GM21825 (cell line): ENCODE results near the gene AP3S2.
A peak's percentile ranks its signal among the peaks of the same experiment; 100 is the strongest.
"Not testable (repeated sequence)": the region's sequence is repeated elsewhere in the genome, so short reads cannot be mapped to it uniquely, and the experiment has no call there.

Source experiments
- ATAC-seq: cut with Tn5 transposase; IDR thresholded peaks from one replicate; pipeline ENCODE4 v1.9.1; 2021; ENCODE audit warnings: mild to moderate bottlenecking, moderate library complexity; ENCODE audit not compliant: unreplicated experiment

AP3S2 gene

DNA sequence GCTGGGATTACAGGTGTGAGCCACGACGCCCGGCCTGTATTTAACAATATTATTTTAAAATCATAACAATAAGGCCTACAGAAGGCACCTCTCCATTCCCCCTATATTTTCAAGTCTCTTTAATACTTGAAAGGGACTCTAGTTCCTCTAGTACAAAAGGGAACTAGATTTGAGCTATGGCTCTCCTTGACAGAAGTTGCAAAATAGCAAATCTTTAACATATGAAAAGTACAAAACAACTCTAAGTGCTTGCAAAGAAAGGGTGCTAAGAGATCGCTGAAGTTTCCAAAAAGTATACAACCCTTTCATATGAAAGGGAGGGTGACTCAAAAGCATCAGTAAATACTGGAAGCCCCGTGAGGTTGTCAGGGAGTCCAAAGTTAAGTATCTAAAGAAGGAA lies 23.8 kb downstream of the AP3S2 start:
- no peak for ATAC-seq

DNA sequence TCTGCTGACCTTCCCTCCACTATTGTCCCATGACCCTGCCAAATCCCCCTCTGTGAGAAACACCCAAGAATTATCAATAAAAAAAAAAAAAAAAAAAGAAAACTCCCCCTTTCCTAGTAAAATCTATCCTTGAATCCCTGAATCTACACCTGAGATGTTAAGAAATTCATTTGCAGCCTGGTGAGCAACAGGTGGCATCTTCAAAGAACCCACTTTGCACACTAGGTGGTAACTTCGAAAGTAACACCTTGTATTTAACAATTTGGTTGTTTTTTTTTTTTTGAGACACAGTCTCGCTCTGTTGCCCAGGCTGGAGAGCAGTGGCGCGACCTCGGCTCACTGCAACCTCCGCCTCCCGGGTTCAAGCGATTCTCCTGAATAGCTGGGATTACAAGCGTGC lies 24.3 kb downstream of the AP3S2 start:
- ATAC-seq = not testable (repeated sequence)

DNA sequence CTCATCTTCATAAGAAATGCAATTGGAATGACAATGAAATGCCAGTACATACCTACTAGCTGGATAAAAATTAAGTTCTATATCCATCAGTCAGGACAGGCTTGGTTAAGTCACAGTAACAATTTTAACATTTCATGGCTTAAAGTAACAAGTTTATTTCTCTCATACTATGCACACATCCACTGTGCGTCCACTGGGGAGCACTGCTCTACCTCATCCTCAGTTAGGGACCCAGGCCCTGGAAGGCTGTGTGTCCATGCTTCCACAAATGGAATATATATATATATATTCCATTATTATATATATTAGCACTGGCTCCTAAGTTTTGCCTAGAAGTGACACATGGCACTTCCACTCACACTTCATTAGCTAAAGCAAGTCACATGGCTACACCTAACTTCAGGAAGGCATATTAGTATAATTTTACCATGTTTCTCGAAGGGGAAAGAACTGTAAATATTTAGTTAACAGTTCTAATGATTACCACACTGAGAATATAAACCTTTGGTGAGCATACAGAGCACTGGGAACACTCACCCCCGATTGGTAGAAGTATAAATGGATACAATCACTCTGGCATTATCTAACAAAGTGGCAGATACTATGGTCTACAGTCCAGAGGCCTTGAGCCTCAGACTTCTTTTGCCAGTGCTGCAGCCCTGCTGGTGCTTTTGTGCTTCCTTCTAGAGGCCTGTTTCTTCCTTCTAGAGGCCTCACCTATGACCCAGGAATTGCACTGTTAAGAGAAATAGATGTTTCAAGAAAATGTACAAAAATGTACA lies 28.6 kb downstream of the AP3S2 start:
- ATAC-seq = no peak

DNA sequence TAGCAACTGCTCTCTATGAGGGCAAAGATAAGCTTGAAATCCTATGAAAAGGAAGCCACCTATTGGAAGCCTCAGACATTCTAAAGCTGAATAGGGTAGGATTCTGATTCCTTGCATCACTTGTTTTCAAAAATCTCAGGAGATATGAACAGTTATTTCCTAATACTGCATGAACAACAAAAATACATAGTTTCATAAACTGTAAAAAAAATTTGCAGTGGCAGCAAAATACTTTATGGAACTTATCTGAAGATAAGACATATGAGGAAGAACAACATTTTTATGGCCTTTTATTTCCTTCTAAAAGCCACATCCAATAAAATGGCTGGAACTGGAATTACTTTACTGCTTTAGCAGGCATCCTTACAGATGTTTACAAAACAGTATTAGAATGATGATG lies 29.9 kb downstream of the AP3S2 start:
- ATAC-seq = no peak

DNA sequence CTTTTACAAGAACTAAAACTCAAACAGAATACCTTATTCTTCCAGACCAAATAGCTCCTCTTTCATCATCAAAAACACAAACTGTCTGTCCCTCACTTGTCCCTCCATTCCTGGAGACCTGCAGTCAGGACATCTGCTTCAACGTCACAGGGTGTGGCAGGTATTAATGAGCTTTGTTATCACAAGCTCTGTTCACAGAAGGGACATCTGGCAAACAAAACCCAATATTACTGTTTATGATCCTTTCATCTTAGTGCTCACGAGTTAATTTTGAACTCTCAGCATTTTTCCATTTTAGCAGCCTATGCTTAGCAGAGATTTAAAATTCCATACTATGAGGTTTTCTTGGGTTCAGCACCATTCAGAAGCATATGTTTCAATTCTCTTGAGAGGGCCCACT lies 32.9 kb downstream of the AP3S2 start:
- ATAC-seq = no peak

DNA sequence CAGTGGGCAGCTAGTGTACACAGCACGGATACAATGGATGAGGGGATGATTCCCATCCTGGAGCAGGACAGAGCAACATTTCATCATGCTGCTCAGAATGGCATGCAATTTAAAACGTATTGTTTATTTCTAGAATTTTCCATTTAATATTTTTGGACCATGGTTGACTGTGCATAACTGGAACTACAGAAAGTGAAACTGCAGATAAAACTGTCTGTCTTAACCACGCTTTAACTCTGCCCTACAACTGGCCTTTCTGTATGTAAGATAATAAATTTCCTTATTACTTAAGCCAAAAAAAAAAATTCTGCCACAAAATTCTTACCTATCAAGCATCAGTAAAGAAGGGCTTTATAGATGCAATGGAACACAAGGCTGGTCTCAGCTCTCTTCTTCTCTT lies 33.4 kb downstream of the AP3S2 start:
- no peak for ATAC-seq

DNA sequence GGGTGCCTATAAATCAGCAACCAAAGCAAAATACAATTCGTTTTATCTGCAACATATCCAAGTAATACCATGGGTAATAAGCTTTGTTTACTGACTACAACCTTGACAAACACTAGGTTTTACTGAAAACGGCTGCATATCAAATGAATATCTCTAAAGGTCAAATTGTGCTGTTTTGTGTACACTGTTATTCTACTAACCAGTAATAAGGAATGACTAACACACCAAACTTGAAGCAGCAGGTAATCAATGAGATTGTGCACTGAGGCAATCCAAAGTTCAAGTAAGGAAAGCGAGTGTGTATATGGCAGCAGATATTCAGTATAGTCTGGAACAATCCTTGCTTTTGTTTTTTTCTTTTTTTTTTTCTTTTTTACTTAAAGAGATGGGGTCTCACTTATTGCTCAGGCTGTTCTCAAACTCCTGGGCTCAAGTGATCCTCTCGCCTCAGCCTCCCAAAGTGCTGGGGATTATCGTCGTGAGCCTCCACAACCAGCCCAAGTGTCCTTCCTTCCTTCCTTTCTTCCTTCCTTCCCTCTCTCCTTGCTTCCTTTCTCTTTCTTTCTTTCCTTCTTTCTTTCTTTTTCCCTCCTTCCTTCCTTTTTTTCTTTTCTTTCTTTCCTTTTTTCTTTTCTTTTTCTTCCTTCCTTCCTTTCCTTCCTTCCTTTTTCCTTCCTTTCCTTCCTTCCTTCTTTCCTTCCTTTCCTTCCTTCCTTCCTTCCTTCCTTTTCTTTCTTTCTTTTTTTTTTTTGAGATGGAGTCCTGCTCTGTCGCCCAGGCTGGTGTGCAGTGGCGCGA lies 34.9 kb downstream of the AP3S2 start:
- ATAC-seq = no peak

DNA sequence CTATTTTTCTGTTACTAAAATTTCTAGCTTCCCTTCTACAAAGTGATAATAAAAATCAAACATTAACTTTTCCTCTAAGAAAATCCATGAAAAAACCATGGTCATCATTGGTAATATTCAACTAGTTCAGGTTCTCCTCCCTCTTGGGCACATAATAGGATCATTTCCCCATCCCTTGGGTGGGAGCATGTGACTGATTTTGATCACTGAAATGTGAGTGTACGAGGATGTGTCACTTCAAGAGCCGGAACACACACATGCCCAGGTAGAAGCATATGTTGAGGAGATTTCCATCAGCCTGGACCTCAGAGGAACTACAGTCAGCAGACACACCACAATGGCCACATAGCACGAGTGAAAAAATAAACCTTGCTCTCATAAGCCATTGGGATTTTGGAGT lies 36.1 kb downstream of the AP3S2 start:
- ATAC-seq = no peak

DNA sequence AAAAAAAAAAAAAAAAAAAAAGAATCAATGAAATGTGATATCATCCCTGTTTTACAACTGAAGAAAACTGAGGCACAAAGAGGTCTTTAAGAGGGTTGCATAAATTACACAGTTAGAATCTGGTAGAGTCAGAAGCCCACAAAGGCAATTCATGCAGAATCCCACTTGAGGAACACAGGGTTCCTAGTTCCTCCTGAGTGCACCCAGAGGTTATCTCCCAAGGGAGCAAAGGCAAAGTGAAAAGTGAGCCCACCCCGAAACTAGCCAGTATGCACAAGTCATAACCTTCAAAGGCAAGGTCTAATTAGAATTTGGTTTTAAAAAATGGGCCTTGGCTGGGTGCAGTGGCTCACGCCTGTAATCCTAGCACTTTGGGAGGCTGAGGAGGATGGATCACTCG lies 37.8 kb downstream of the AP3S2 start:
- ATAC-seq = no peak

DNA sequence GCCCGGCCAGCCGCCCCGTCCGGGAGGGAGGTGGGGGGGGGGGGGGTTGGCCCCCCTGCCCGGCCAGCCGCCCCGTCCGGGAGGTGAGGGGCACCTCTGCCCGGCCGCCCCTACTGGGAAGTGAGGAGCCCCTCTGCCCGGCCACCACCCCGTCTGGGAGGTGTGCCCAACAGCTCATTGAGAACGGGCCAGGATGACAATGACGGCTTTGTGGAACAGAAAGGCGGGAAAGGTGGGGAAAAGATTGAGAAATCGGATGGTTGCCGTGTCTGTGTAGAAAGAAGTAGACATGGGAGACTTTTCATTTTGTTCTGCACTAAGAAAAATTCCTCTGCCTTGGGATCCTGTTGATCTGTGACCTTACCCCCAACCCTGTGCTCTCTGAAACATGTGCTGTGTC lies 38.9 kb downstream of the AP3S2 start:
- ATAC-seq = not testable (repeated sequence)

DNA sequence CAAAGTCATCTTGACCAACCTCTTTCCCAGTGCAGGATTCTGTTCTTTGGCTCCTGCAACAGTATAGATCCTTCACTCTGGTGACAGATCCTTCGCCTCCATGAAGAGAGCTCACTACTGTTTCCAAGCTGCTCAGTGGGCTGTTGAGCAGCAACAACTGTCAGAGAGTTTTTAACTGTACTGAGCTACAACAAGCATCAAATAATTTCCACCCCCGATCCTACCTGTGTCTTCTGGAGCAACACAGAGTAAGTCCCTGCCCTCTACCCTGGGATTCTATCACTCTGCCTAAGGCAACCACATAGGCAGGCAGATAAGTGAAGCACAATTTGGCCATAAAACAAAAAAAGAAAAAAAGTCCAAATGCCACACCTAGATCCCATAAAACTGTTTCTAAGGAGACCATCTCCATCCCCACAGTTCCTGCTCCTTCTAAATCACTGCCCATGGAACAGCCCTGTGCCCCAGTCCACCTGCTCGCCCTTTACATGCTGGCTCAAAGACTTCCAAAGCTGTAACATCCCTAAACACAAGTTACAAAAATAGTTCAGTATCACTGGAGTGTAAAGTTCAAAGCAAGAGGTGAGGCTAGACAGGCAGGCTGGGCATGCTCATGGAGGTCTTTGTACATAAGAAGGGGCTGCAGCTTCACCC lies 41.3 kb downstream of the AP3S2 start:
- ATAC-seq = no peak

DNA sequence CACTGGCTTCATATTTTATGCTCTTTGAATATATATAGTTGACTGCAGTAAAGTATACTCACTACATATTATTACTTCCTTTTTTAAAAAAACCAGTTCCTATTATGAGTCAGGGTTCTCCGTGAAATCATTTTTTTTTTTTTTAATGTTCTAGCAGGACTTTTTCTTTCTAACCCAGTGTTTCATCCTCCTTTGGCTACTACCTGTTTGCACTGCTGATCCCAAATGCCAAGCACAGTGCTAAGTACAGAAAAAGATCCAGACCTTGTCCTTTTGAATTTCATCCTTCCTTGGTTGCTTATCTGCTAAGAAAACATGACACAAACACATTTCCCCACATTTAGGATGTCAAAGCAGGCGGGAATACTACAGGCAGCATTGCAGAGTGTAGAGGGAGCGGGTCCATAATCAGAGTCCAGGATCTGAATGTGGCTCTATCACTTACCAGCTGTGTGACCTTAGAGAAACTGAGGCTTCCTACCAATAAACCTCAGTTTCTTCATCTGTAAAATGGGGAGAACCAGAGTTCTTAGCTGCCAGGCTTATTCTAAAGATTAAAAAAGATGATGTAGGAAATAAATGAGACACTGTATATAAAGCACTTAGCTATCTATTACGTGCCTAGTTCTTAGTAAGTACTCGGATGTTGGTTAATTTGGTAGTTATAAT lies 42.0 kb downstream of the AP3S2 start:
- peak; percentile 62 for ATAC-seq

DNA sequence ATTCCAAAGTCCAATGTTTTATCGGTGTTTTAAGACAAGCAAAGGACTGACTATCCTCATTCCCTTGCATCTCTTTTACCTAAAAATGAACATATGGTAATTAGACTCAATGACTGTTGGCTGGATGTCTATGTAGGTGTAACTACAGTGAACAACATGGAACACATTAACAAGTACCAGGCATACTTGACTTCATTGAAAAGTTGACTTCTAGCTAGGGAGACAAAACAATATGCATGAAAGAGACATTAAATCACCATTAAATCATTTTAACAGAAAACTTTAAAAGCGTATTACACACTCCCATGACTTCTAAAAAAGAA lies 44.9 kb downstream of the AP3S2 start:
- no peak for ATAC-seq

DNA sequence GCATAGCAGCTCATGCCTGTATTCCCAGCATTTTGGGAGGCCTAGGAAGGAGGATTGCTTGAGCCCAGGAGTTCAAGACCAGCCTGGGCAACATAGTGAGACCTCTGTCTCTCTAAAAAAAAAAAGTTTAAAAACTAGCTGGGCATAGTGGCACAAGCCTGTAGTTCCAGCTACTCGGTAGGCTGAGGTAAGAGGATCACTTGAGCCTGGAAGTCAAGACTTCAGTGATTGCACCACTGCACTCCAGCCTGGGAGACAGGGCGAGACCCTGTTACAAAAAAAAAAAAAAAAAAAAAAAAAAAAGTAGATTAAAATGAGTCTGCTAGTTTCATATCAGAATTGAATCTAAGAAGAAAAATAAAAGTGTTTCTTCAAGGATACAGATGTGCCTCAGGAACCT lies 46.7 kb downstream of the AP3S2 start:
- no peak for ATAC-seq

DNA sequence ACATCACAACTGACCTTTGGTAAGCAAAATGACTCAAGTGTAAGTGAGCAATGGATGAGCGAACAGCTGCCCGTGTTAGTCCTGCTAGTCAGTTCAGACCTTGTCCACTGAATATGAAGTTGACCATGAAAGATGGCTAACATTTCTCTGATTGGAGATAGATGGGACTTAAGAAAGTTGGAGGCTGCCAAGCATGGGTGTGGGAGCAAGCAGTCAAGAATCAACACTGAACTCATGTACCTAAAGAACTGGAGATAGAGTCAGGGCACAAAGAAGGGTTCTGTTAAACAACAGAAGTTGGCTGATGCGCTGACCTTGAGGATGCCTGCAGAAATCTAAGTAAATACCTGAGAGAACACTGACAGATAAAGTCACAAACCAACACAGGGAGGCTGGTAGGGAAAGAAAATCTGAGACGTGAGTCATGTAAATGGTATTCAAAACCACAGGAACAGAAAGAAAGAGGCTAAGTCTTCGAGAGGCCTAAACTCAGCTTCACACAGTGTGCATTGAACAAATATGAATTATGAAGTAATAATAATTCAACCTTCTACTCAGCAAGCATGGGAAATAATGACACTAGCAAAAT lies 48.4 kb downstream of the AP3S2 start:
- no peak for ATAC-seq

DNA sequence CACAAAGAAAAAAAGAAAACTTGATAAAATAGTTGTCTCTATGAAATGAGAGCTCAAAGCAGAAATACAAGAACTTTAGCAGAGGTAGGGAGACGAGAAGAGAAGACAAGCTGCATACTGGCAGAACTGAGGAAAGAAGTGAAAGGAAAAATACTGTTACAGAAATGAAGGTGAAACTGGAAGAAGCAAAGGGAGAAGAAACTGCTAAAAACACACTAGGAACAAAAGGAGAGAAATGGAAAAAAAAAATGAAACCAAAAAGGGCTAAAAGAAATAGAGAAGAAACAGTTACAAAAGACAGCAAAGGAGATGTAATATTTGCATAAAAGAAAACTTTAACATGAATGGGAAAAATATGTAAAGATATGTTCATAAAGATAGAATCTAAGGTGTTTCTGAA lies 51.8 kb downstream of the AP3S2 start:
- no peak for ATAC-seq

DNA sequence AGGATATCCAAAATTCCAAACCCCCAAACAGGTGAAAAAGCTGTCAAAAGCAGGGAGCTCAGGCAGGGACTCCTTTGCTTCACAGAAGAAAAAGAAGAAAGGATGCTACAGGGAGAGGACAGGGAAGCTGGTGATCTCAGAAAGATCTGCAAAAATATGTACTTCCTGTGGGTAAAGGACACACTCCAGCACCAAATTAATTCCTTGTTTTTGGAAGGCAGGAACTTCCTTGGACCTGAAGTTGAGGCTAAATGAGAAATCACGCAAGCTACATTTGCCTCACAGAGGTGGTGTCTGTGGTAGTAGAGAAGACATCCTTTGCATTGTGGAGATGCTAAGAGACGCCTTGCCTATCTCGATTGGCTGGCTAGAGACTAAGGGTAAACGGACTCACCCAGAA lies 52.5 kb downstream of the AP3S2 start:
- ATAC-seq = no peak

DNA sequence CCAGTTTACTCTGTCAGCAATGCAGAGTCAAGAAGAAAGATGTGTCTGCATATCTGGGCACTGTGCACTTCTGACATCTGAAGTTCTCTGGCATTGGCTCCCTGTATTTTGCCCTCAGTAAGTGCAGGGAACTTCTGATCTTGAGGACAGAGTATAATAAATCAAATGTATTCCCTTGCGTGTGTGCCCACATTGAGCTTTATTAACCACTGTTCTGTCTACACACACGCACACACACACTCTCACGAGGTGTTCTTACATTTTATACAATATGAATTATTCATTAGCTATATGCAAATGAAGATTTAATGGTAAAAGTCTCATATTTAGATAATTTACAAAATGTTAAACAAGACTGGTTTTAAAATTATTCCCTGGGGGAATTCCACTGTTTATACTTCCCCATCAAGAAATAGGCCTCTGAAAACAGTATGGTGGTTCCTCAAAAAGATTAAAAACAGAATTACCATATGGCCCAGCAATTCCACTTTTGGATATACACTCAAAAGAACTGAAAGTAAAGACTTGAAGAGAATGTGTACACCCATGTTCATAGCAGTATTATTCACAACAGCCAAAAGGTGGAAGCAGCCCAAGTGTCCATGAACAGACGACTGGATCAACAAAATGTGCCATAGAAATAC lies 54.5 kb downstream of the AP3S2 start:
- no peak for ATAC-seq

DNA sequence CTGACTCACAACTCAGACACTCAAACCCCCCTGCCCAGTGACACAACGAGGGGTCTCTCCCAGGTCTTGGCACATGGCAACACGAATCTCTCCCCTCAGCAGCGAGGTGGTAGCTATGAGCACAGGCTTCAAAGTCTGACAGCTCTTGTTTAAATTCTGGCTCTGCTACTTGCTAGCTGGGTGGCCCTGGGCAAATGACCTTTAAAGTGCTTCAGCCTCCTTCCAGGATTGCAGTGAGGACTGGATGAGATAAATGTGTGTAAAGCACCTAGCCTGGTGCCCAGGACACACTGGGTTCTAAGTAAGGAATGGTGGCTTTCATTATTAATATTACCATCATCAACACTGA lies 56.0 kb downstream of the AP3S2 start:
- no peak for ATAC-seq

DNA sequence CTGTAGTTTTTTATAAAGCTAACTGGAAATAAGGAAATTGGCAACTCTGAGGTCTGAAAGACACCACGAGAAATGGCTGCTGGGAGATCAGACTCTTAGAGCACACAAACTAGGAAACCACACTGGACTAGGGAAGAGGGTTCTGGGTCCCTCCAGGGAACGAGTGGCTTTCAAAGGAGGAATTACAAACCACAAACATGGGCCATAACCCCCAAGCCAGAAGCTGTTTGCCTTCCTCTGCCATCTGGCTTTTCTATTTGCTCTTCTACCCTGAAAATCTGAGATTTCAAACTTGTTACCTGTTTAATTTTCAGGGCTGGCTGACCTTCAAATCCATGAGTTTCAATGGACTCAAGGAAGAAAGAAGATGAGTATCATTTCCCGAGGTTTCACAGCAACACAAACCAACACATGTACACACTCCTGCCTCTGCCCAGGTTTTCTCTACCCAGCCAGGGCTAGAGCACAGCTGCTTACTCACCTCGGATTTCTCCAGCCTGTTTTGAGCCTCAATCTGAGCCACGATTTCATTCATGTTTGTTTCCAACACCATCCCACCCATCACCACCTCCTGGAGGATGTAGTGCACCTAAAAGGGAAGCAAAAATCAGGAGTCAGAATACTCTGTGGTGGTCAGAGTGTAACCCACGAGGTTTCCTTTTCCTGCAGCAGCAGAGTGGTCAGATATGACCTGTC lies 56.5 kb downstream of the AP3S2 start:
- no peak for ATAC-seq
